ENCODE data around the gene VKORC1.

DNA sequence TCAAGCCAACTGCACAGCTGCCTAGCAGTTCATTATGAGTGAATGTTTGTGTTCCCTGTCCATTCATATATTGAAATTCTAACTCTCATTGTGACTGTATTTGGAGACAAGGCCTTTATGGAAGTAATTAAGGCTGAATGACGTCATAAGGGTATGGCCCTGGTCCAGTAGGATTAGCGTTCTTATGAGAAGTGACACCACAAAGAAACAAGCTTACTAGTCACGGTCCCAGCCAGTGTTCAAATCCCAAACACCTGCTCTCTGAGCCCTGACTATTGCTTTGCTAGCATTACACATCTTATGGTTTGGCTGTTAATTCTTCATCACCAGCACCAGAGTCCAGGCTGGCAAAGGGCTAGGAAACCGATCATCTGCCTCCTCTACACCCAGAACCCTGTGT, 22.7 kb downstream of the VKORC1 start:
- TF ChIP-seq POLR2AphosphoS5 (IDR thresholded peaks at IDR 0.05; ENCODE audit: borderline replicate concordance, low read depth, low read length): no peak
- no peak for TF ChIP-seq EZH2 (IDR thresholded peaks at IDR 0.05)
- TF ChIP-seq FOXP2 (optimal IDR thresholded peaks at IDR 0.05; ENCODE audit: control extremely low read depth, extremely low read length, insufficient read depth): no peak

All from SK-N-MC (cell line).